ENCODE measurements around the gene ROR1.

DNA sequence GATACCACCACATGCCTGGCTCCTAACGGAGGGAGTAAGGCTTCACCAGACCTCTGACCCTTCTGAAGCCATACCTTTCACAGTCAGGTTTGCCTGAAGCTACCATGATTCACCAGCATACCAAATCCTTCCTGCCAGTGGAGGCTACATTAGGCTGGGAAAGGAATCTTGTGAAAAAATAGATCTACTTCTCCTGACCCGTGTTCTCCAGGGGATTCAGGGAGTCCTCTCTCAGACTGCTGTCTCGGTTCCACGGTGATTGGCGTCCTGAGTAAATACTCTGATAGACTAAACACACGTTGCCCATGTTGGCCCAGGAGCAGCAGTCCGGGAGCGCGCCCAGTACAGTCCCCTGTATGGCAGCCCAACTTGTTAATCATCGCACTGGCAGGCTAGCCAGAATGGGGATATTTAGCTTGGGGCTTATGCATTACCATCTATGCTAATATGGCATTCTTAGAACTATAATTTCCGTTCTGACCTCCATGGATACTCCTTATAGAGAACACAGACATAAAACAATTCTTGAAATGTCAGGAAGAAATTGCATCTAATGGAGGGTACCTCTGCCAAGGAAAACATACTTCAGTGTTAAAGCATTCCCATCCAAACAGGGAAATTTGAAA lies 173.2 kb downstream of the ROR1 start:
- TF ChIP-seq, protein P1, sequence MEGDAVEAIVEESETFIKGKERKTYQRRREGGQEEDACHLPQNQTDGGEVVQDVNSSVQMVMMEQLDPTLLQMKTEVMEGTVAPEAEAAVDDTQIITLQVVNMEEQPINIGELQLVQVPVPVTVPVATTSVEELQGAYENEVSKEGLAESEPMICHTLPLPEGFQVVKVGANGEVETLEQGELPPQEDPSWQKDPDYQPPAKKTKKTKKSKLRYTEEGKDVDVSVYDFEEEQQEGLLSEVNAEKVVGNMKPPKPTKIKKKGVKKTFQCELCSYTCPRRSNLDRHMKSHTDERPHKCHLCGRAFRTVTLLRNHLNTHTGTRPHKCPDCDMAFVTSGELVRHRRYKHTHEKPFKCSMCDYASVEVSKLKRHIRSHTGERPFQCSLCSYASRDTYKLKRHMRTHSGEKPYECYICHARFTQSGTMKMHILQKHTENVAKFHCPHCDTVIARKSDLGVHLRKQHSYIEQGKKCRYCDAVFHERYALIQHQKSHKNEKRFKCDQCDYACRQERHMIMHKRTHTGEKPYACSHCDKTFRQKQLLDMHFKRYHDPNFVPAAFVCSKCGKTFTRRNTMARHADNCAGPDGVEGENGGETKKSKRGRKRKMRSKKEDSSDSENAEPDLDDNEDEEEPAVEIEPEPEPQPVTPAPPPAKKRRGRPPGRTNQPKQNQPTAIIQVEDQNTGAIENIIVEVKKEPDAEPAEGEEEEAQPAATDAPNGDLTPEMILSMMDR (conservative IDR thresholded peaks at IDR 0.05; ENCODE audit: low read depth, low read length) = no peak
- TF ChIP-seq BHLHE40 (IDR thresholded peaks at IDR 0.05; ENCODE audit: low read depth, low read length) (no peak), POLR2A (IDR thresholded peaks at IDR 0.05; ENCODE audit: low read depth, low read length) (no peak), MAFK (IDR thresholded peaks at IDR 0.05; ENCODE audit: low read depth, low read length) (no peak), FOS (IDR thresholded peaks at IDR 0.05; ENCODE audit: low read depth, low read length) (no peak), CEBPB (IDR thresholded peaks at IDR 0.05; ENCODE audit: low read depth, low read length) (no peak), MXI1 (IDR thresholded peaks at IDR 0.05; ENCODE audit: borderline replicate concordance, low read depth, low read length) (no peak)
- TF ChIP-seq, protein P2, sequence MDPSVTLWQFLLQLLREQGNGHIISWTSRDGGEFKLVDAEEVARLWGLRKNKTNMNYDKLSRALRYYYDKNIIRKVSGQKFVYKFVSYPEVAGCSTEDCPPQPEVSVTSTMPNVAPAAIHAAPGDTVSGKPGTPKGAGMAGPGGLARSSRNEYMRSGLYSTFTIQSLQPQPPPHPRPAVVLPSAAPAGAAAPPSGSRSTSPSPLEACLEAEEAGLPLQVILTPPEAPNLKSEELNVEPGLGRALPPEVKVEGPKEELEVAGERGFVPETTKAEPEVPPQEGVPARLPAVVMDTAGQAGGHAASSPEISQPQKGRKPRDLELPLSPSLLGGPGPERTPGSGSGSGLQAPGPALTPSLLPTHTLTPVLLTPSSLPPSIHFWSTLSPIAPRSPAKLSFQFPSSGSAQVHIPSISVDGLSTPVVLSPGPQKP (IDR thresholded peaks at IDR 0.05; ENCODE audit: borderline replicate concordance, low read depth, low read length) = no peak
